ENCODE measurements around the gene IER5L.

Gene IER5L

GRCh38 chr9:129203556-129203909 lies 25.5 kb upstream of the IER5L start:
- Histone ChIP-seq H3K9ac (ENCODE audit: low read depth, low read length, poor library complexity, severe bottlenecking) (no peak overlapping the region), H4K20me1 (ENCODE audit: insufficient read depth, low read length, poor library complexity, severe bottlenecking) (no peaks in the 10 kb centered on the region), H3K36me3 (ENCODE audit: insufficient read depth, low read length) (no peaks in the 10 kb centered on the region), H3K27me3 (ENCODE audit: insufficient read depth, low read length, poor library complexity, severe bottlenecking) (no peaks in the 10 kb centered on the region), H3K4me1 (ENCODE audit: insufficient read depth, low read length, poor library complexity, severe bottlenecking) (peaks cover 4% of the 10 kb centered on the region), H3K4me3 (ENCODE audit: low read length, poor library complexity, severe bottlenecking) (no peak overlapping the region), H3K4me2 (ENCODE audit: low read depth, low read length, poor library complexity, severe bottlenecking) (no peak overlapping the region), H3K9me3 (ENCODE audit: insufficient read depth, low read depth, low read length) (no peaks in the 10 kb centered on the region), H3K9me2 (replicated peaks; ENCODE audit: low read depth, low read length) (no peaks in the 10 kb centered on the region), H3K79me2 (ENCODE audit: insufficient read depth, low read length) (no peaks in the 10 kb centered on the region), H2AFZ (ENCODE audit: low read length) (no peak overlapping the region), H3F3A (ENCODE audit: low read depth) (no peaks in the 10 kb centered on the region)
- no peak for TF ChIP-seq EZH2phosphoT487 (IDR thresholded peaks at IDR 0.05; ENCODE audit: borderline replicate concordance)
- TF ChIP-seq CTCF (conservative IDR thresholded peaks at IDR 0.05; ENCODE audit: low read length), result no peak

- H2AFZ ChIP-seq (ENCODE audit: low read length), result peak overlapping the region; percentile 89
- H3F3A ChIP-seq (ENCODE audit: low read depth), result no peaks in the 10 kb centered on the region
- no peaks in the 10 kb centered on the region for H3K9me2 ChIP-seq (replicated peaks; ENCODE audit: low read depth, low read length)
- H3K27me3 ChIP-seq (ENCODE audit: insufficient read depth, low read length, poor library complexity, severe bottlenecking), result no peaks in the 10 kb centered on the region
- no peaks in the 10 kb centered on the region for H4K20me1 ChIP-seq (ENCODE audit: insufficient read depth, low read length, poor library complexity, severe bottlenecking)
- H3K9ac ChIP-seq (ENCODE audit: low read depth, low read length, poor library complexity, severe bottlenecking), result peak overlapping the region; percentile 54
- no peaks in the 10 kb centered on the region for H3K79me2 ChIP-seq (ENCODE audit: insufficient read depth, low read length)
- H3K36me3 ChIP-seq (ENCODE audit: insufficient read depth, low read length), result no peaks in the 10 kb centered on the region
- no peaks in the 10 kb centered on the region for H3K9me3 ChIP-seq (ENCODE audit: insufficient read depth, low read depth, low read length)
- peaks cover 2% of the 10 kb centered on the region for H3K4me1 ChIP-seq (ENCODE audit: insufficient read depth, low read length, poor library complexity, severe bottlenecking)
- peak overlapping the region; percentile 34 for H3K4me2 ChIP-seq (ENCODE audit: low read depth, low read length, poor library complexity, severe bottlenecking)
- no peak for TF ChIP-seq EZH2phosphoT487 (IDR thresholded peaks at IDR 0.05; ENCODE audit: borderline replicate concordance)
- TF ChIP-seq CTCF (conservative IDR thresholded peaks at IDR 0.05; ENCODE audit: low read length), result no peak
- peak overlapping the region; percentile 71 for H3K4me3 ChIP-seq (ENCODE audit: low read length, poor library complexity, severe bottlenecking)
Observed at GRCh38 chr9:129202613-129203555, 24.8 kb upstream of the IER5L start.

GRCh38 chr9:129201866-129202265 lies 23.8 kb upstream of the IER5L start:
- H2AFZ ChIP-seq (ENCODE audit: low read length), result no peak overlapping the region
- no peak overlapping the region for H3K9ac ChIP-seq (ENCODE audit: low read depth, low read length, poor library complexity, severe bottlenecking)
- H4K20me1 ChIP-seq (ENCODE audit: insufficient read depth, low read length, poor library complexity, severe bottlenecking), result no peaks in the 10 kb centered on the region
- no peaks in the 10 kb centered on the region for H3F3A ChIP-seq (ENCODE audit: low read depth)
- H3K36me3 ChIP-seq (ENCODE audit: insufficient read depth, low read length), result no peaks in the 10 kb centered on the region
- no peaks in the 10 kb centered on the region for H3K9me3 ChIP-seq (ENCODE audit: insufficient read depth, low read depth, low read length)
- H3K27me3 ChIP-seq (ENCODE audit: insufficient read depth, low read length, poor library complexity, severe bottlenecking), result no peaks in the 10 kb centered on the region
- H3K9me2 ChIP-seq (replicated peaks; ENCODE audit: low read depth, low read length), result no peaks in the 10 kb centered on the region
- no peaks in the 10 kb centered on the region for H3K4me1 ChIP-seq (ENCODE audit: insufficient read depth, low read length, poor library complexity, severe bottlenecking)
- TF ChIP-seq EZH2phosphoT487 (IDR thresholded peaks at IDR 0.05; ENCODE audit: borderline replicate concordance), result no peak
- no peak for TF ChIP-seq CTCF (conservative IDR thresholded peaks at IDR 0.05; ENCODE audit: low read length)
- H3K4me2 ChIP-seq (ENCODE audit: low read depth, low read length, poor library complexity, severe bottlenecking), result no peak overlapping the region
- H3K79me2 ChIP-seq (ENCODE audit: insufficient read depth, low read length), result no peaks in the 10 kb centered on the region
- H3K4me3 ChIP-seq (ENCODE audit: low read length, poor library complexity, severe bottlenecking), result no peak overlapping the region

Measured in Loucy (cell line).